H1 (cell line): Measurements from ENCODE around the gene TUBGCP6. TPM values are rescaled to one million over a fixed set of nuclear protein-coding genes. Genes with fewer than 3 reads are reported as not detected.

Experiments
- CTCF ChIA-PET: fragments of 300-600 bp; sonication (Branson Sonifier 250); formaldehyde crosslinking; loops from one replicate; lab custom pipeline; 2021; ENCODE audit not compliant: partially characterized antibody; lab: Charles Lee
- POLR2A ChIA-PET: fragments of 300-600 bp; sonication (Branson Sonifier 250); formaldehyde crosslinking; loops from one replicate; lab custom pipeline; 2021; ENCODE audit warnings: inconsistent platforms; ENCODE audit not compliant: partially characterized antibody; lab: Charles Lee
- DNase-seq, 2 experiments: peaks; one replicate each; pipeline versions ENCODE4 v3.0.0 to v3.0.0-alpha.2; 2010 to 2022; ENCODE audit warnings: low spot score in 2 of 2, low read depth in 1 of 2, mixed read lengths in 1 of 2
- FAIRE-seq: peaks from 2 replicates; lab custom pipeline; 2011; peaks lifted over from hg19 to GRCh38; lab: Jason Lieb, UNC
- H2AFZ ChIP-seq: 2 replicates; pipeline ENCODE4 v1.8.1; 2012; ENCODE audit warnings: low read length, inconsistent platforms
- H2AK5ac ChIP-seq: 2 replicates; pipeline ENCODE4 v1.6.1; 2013; ENCODE audit warnings: low read depth, low read length
- H2BK120ac ChIP-seq: replicated peaks from 2 replicates; pipeline ENCODE3; 2013; ENCODE audit warnings: low read depth, low read length, inconsistent platforms
- H2BK12ac ChIP-seq: 2 replicates; pipeline ENCODE4 v1.6.1; 2013; ENCODE audit warnings: low read depth, low read length
- H2BK15ac ChIP-seq: 2 replicates; pipeline ENCODE4 v1.6.1; 2013; ENCODE audit warnings: low read length
- H2BK20ac ChIP-seq: 2 replicates; pipeline ENCODE4 v1.6.1; 2013; ENCODE audit warnings: low read length
- H2BK5ac ChIP-seq: 2 replicates; pipeline ENCODE4 v1.6.1; 2013; ENCODE audit warnings: low read depth, low read length
- H3K14ac ChIP-seq: 2 replicates; pipeline ENCODE4 v1.6.1; 2013; ENCODE audit warnings: inconsistent platforms; ENCODE audit not compliant: insufficient read length
- H3K18ac ChIP-seq: 2 replicates; pipeline ENCODE4 v1.6.1; 2013; ENCODE audit warnings: low read length; ENCODE audit errors: extremely low read depth
- H3K23ac ChIP-seq: 2 replicates; pipeline ENCODE4 v1.6.1; 2013; ENCODE audit warnings: inconsistent platforms; ENCODE audit not compliant: insufficient read length
- H3K23me2 ChIP-seq: 2 replicates; pipeline ENCODE4 v1.6.1; 2013; ENCODE audit warnings: low read depth, low read length
- H3K27ac ChIP-seq: 2 replicates; pipeline ENCODE4 v1.6.1; 2011; ENCODE audit warnings: low read depth, low read length, inconsistent platforms
- H3K27me3 ChIP-seq, 4 experiments: replicated peaks in 1 of 4; 1 replicate in 1 of 4; 2 replicates in 3 of 4; pipeline versions ENCODE4 v1.6.1 to v1.8.1; 2011 to 2013; ENCODE audit warnings: low read length in 3 of 4, mild to moderate bottlenecking in 3 of 4, inconsistent platforms in 2 of 4, mixed read lengths in 2 of 4, moderate library complexity in 1 of 4; ENCODE audit not compliant: control insufficient read depth in 3 of 4, insufficient read depth in 3 of 4; ENCODE audit errors: extremely low read depth in 1 of 4
- H3K36me3 ChIP-seq, 4 experiments: 2 replicates each; pipeline versions ENCODE4 v1.6.1 to v1.8.1; 2011 to 2013; ENCODE audit warnings: mild to moderate bottlenecking in 4 of 4, low read length in 3 of 4, moderate library complexity in 2 of 4, control low read depth in 1 of 4, inconsistent platforms in 1 of 4; ENCODE audit not compliant: insufficient read depth in 4 of 4, control insufficient read depth in 2 of 4
- H3K4ac ChIP-seq: replicated peaks from 2 replicates; pipeline ENCODE3; 2013; ENCODE audit warnings: low read length, low read depth, mixed read lengths, inconsistent platforms; ENCODE audit not compliant: insufficient read length
- H3K4me1 ChIP-seq, 4 experiments: replicated peaks in 1 of 4; 1 replicate in 1 of 4; 2 replicates in 3 of 4; pipeline versions ENCODE4 v1.6.1 to v1.8.1; 2011 to 2013; ENCODE audit warnings: low read length in 3 of 4, inconsistent platforms in 2 of 4, mixed read lengths in 1 of 4; ENCODE audit not compliant: insufficient read depth in 4 of 4, control insufficient read depth in 3 of 4
- H3K4me2 ChIP-seq, 2 experiments: 2 replicates each; pipeline versions ENCODE4 v1.6.1 to v1.8.1; 2011 to 2013; ENCODE audit warnings: low read depth in 2 of 2, low read length in 2 of 2, control low read depth in 1 of 2, inconsistent platforms in 1 of 2, mild to moderate bottlenecking in 1 of 2; ENCODE audit not compliant: insufficient read depth in 1 of 2
- H3K4me3 ChIP-seq, 4 experiments: fragments of 200-600, 300-600 bp in 1 of 4; sonication (generic), shearing (Covaris generic), sonication (Bioruptor Twin) in 1 of 4; 2 replicates each; pipeline versions ENCODE4 v1.5.1 to v1.8.1; 2011 to 2016; ENCODE audit warnings: low read length in 4 of 4, low read depth in 3 of 4, control low read depth in 2 of 4, inconsistent platforms in 2 of 4, mild to moderate bottlenecking in 2 of 4, mixed read lengths in 1 of 4, moderate library complexity in 1 of 4; ENCODE audit not compliant: insufficient read depth in 2 of 4; ENCODE audit errors: extremely low read depth in 1 of 4
- H3K56ac ChIP-seq: replicated peaks from 2 replicates; pipeline ENCODE3; 2013; ENCODE audit warnings: low read depth, mild to moderate bottlenecking, mixed read lengths, low read length, inconsistent platforms; ENCODE audit not compliant: insufficient read length
- H3K79me1 ChIP-seq: 2 replicates; pipeline ENCODE4 v1.6.1; 2013; ENCODE audit warnings: low read depth, low read length, control low read depth
- H3K79me2 ChIP-seq, 2 experiments: 2 replicates each; pipeline versions ENCODE4 v1.6.1 to v1.8.1; 2012 to 2013; ENCODE audit warnings: low read length in 2 of 2, mild to moderate bottlenecking in 2 of 2, inconsistent platforms in 1 of 2; ENCODE audit not compliant: insufficient read depth in 2 of 2, control insufficient read depth in 1 of 2
- H3K9ac ChIP-seq, 4 experiments: replicated peaks in 1 of 4; 1 replicate in 1 of 4; 2 replicates in 3 of 4; pipeline versions ENCODE4 v1.6.1 to v1.8.1; 2011 to 2013; ENCODE audit warnings: low read depth in 3 of 4, low read length in 3 of 4, control low read depth in 2 of 4, mild to moderate bottlenecking in 2 of 4, moderate library complexity in 2 of 4, inconsistent platforms in 1 of 4; ENCODE audit errors: extremely low read depth in 1 of 4
- H3K9me3 ChIP-seq, 2 experiments: 2 replicates each; pipeline versions ENCODE4 v1.6.1 to v1.8.1; 2012 to 2013; ENCODE audit warnings: mild to moderate bottlenecking in 2 of 2, moderate library complexity in 2 of 2, control low read depth in 1 of 2, inconsistent platforms in 1 of 2, low read depth in 1 of 2, low read length in 1 of 2, mixed read lengths in 1 of 2; ENCODE audit not compliant: insufficient read depth in 2 of 2
- H4K20me1 ChIP-seq, 2 experiments: replicated peaks in 1 of 2; 2 replicates each; pipeline versions ENCODE3 to v1.8.1; 2011 to 2013; ENCODE audit warnings: inconsistent platforms in 2 of 2, low read length in 2 of 2, mild to moderate bottlenecking in 1 of 2; ENCODE audit not compliant: insufficient read depth in 2 of 2, control insufficient read depth in 1 of 2
- H4K5ac ChIP-seq: 2 replicates; pipeline ENCODE4 v1.6.1; 2013; ENCODE audit warnings: low read length, low read depth, mixed read lengths, inconsistent platforms; ENCODE audit not compliant: insufficient read length
- H4K8ac ChIP-seq: 2 replicates; pipeline ENCODE4 v1.8.0; 2013; ENCODE audit warnings: mild to moderate bottlenecking, moderate library complexity, low read length, inconsistent platforms; ENCODE audit not compliant: insufficient read depth; ENCODE audit errors: extremely low read depth
- H4K91ac ChIP-seq: replicated peaks from 2 replicates; pipeline ENCODE3; 2013; ENCODE audit warnings: low read length, mixed read lengths, inconsistent platforms; ENCODE audit not compliant: insufficient read length
- ASH2L ChIP-seq: fragments of 200-600, 300-600 bp; sonication (generic); IDR thresholded peaks from one replicate; pipeline ENCODE4 v1.7.1; 2017; ENCODE audit warnings: low read length
- ATF3 ChIP-seq: IDR thresholded peaks from 2 replicates; pipeline ENCODE4 v1.6.1; 2011; ENCODE audit warnings: low read depth, mild to moderate bottlenecking, low read length; ENCODE audit not compliant: insufficient read depth
- BACH1 ChIP-seq: IDR thresholded peaks from 2 replicates; pipeline ENCODE4 v1.6.1; 2012; ENCODE audit warnings: low read length, improper control_type of control experiment
- CBX8 ChIP-seq: fragments of 300-800, 300-1000 bp; sonication (generic); IDR thresholded peaks from 2 replicates; pipeline ENCODE4 v1.7.1; 2016; ENCODE audit warnings: low read depth, low read length, borderline replicate concordance
- CHD2 ChIP-seq: IDR thresholded peaks from 2 replicates; pipeline ENCODE4 v1.6.1; 2012; ENCODE audit warnings: low read length, improper control_type of control experiment
- EZH2 ChIP-seq: fragments of 200-600 bp; sonication (generic); IDR thresholded peaks from 2 replicates; pipeline ENCODE4 v1.7.1; 2012; ENCODE audit warnings: low read depth, mild to moderate bottlenecking, moderate library complexity, low read length, inconsistent platforms; ENCODE audit not compliant: severe bottlenecking
- FOSL1 ChIP-seq: IDR thresholded peaks from 2 replicates; pipeline ENCODE4 v1.6.1; 2011; ENCODE audit warnings: mild to moderate bottlenecking, low read depth, low read length, moderate library complexity; ENCODE audit not compliant: insufficient read depth
- HDAC2 ChIP-seq, 2 experiments: fragments of 300-600 bp in 1 of 2; sonication (generic) in 1 of 2; IDR thresholded peaks; 2 replicates each; pipeline ENCODE4 v1.6.1; 2011 to 2012; ENCODE audit warnings: low read depth in 2 of 2, low read length in 2 of 2, mild to moderate bottlenecking in 2 of 2, moderate library complexity in 2 of 2, borderline replicate concordance in 1 of 2, inconsistent platforms in 1 of 2
- KDM1A ChIP-seq: fragments of 200-600, 300-600 bp; sonication (generic); IDR thresholded peaks from 2 replicates; pipeline ENCODE4 v1.7.1; 2016; ENCODE audit warnings: mild to moderate bottlenecking, low read length, borderline replicate concordance
- KDM5A ChIP-seq: fragments of 200-600 bp; IDR thresholded peaks from 2 replicates; pipeline ENCODE4 v1.7.1; 2012; ENCODE audit warnings: mild to moderate bottlenecking, low read length, inconsistent platforms, mixed read lengths
- RBBP5 ChIP-seq: IDR thresholded peaks from 2 replicates; pipeline ENCODE4 v1.7.1; 2012; ENCODE audit warnings: low read depth, mild to moderate bottlenecking, inconsistent platforms, low read length, moderate library complexity, borderline replicate concordance
- RFX5 ChIP-seq: IDR thresholded peaks from 2 replicates; pipeline ENCODE4 v1.6.1; 2011; ENCODE audit warnings: low read depth, low read length, improper control_type of control experiment, borderline replicate concordance
- SIX5 ChIP-seq: IDR thresholded peaks from 2 replicates; pipeline ENCODE4 v1.6.1; 2011; ENCODE audit warnings: mild to moderate bottlenecking, low read depth, low read length
- YY1 ChIP-seq: IDR thresholded peaks from 2 replicates; pipeline ENCODE4 v1.6.1; 2011; ENCODE audit warnings: low read depth, mild to moderate bottlenecking, low read length
- WGBS, 2 experiments: shearing (Covaris generic) in 1 of 2; methylation state at CpG; one replicate each; pipeline versions ENCODE4 v1.1.6 to v1.1.7; 2013 to 2015; ENCODE audit warnings: low lambda C conversion rate in 2 of 2, mixed read lengths in 2 of 2, inconsistent platforms in 1 of 2, low coverage in 1 of 2, missing lambda C conversion rate in 1 of 2; ENCODE audit not compliant: insufficient replicate concordance in 2 of 2, insufficient coverage in 1 of 2, insufficient read length in 1 of 2; ENCODE audit errors: extremely low coverage in 1 of 2, missing lambda C conversion rate in 1 of 2; 5-methylcytosine and 5-hydroxymethylcytosine counted together
- polyA plus RNA-seq, 7 experiments: library from polyadenylated mRNA; depleted of rRNA in 3 of 7; stranded (reverse) in 5 of 7; unstranded in 2 of 7; fragments of >200 nt in 5 of 7; fragments of 200-250 nt in 2 of 7; gene quantifications; 1 replicate in 5 of 7; 2 replicates in 1 of 7; 4 replicates in 1 of 7; pipeline versions ENCODE4 v1.2.1 to v1.2.3, GENCODE V29; 2011 to 2013; ENCODE audit warnings: missing spikeins in 2 of 7, mixed read lengths in 2 of 7
- total RNA-seq: library from RNA; stranded (reverse); fragmentation: NEBNext Ultra II Directional; extraction: Animal tissue kit (Norgen Biotek cat#: 25700); gene quantifications from 2 replicates; pipeline ENCODE4 v1.2.1, GENCODE V29; 2021

Gene TUBGCP6
- total and polyA plus RNA-seq, 2 of the 8 experiments (the other 6 are each of a cell fraction or from before 2014, with no cell fraction given), result 24.2 to 24.7 TPM

DNA sequence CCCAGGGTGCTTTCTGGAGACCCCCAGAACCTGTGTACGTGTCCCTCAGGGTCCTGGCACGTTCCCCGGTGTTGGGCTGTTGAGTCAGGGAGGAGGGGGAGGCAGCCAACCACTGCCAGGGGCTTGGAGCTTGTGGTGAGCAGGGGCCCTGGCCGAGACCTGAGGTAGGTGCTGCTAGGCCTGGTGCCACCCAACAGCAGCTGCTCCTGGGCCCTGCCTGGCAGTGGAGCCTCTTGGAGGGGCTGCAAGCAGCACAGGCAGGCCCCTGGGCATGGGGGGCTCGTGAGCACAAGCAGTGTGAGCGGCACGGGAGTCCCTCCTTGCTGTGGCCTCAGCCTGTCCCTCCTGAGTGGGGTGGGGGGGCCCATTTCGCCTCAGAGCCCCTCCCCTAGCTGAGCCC is 51.2 kb downstream of the TUBGCP6 start:
- 88% methylated on average over 7 of the region's 8 CpGs; no CpG with 5 or more reads in 1 of the 2 experiments for WGBS, 2 experiments
- TF ChIP-seq ASH2L (no peak), YY1 (no peak), KDM1A (no peak), RFX5 (no peak), CHD2 (no peak), BACH1 (no peak), EZH2 (no peak), FOSL1 (no peak), KDM5A (no peak), RBBP5 (no peak), SIX5 (no peak), HDAC2 (IDR thresholded peaks at IDR 0.05; ENCODE audit: borderline replicate concordance in 1 of 2, low read depth in 2 of 2, low read length in 2 of 2) (no peak), CBX8 (no peak), ATF3 (no peak)

More for the DNA sequence above, 51.2 kb downstream of the TUBGCP6 start:
- Histone ChIP-seq H4K5ac (no peak overlapping the region), H2AFZ (no peak overlapping the region), H3K27me3 (no peaks in the 10 kb centered on the region), H3K36me3 (peaks cover 6 to 31% (median 9%) of the 10 kb centered on the region in 4 experiments; a peak in 5 of 8 replicates), H4K8ac (no peak overlapping the region), H3K23ac (no peak overlapping the region), H3K4me2 (no peak overlapping the region), H2BK5ac (no peak overlapping the region), H3K27ac (no peak overlapping the region), H3K79me1 (peaks cover 12% of the 10 kb centered on the region), H4K20me1 (peaks cover 21 to 30% of the 10 kb centered on the region in 2 experiments), H3K9ac (no peak overlapping the region), H4K91ac (no peak overlapping the region), H3K79me2 (peaks cover 0 to 19% of the 10 kb centered on the region in 2 experiments; a peak in 1 of 4 replicates), H3K56ac (no peak overlapping the region), H3K4ac (no peak overlapping the region), H2AK5ac (no peak overlapping the region), H2BK120ac (no peak overlapping the region), H3K4me1 (peaks cover 0 to 20% (median 7%) of the 10 kb centered on the region in 4 experiments; a peak in 5 of 7 replicates), H3K18ac (no peak overlapping the region), H3K4me3 (no peak overlapping the region), H2BK20ac (no peak overlapping the region), H3K9me3 (no peaks in the 10 kb centered on the region), H3K23me2 (no peaks in the 10 kb centered on the region; the same call in 1 of the 2 replicates), H2BK15ac (no peak overlapping the region), H2BK12ac (no peak overlapping the region), H3K14ac (no peak overlapping the region)
- ChIA-PET POLR2A (interaction anchor here (2.5 kb wide), 1 partner anchor 9 kb away, joined by 8 read pairs; no protein-coding TSS in a partner anchor), CTCF (interaction anchor here (0.8 to 1.0 kb wide), 2 partner anchors 9 to 45 kb away, joined by 3 to 4 read pairs; no protein-coding TSS in a partner anchor)
- no peak for DNase-seq
- no peak for FAIRE-seq
